Epithelial cell of proximal tubule (primary cell): Measurements from ENCODE around the gene HLF. TPM values are rescaled to one million over a fixed set of nuclear protein-coding genes. Genes with fewer than 3 reads are reported as not detected.

Source experiments
- DNase-seq: peaks from one replicate; pipeline ENCODE4 v3.0.0-alpha.2; 2011; ENCODE audit warnings: low read depth
- H3K4me3 ChIP-seq: 2 replicates; pipeline ENCODE4 v1.5.1; 2011; ENCODE audit warnings: low read depth, mild to moderate bottlenecking, low read length
- CTCF ChIP-seq: conservative IDR thresholded peaks from 2 replicates; pipeline ENCODE4 v1.5.1; 2012; ENCODE audit warnings: low read depth, mild to moderate bottlenecking, low read length
- total RNA-seq: library from RNA; depleted of rRNA; stranded (reverse); fragments of >200 nt; gene quantifications from 2 replicates; pipeline ENCODE4 v1.2.3, GENCODE V29; 2015

The HLF gene
- total RNA-seq, 1 donor from 2014 or later, result 0.75 TPM

DNA sequence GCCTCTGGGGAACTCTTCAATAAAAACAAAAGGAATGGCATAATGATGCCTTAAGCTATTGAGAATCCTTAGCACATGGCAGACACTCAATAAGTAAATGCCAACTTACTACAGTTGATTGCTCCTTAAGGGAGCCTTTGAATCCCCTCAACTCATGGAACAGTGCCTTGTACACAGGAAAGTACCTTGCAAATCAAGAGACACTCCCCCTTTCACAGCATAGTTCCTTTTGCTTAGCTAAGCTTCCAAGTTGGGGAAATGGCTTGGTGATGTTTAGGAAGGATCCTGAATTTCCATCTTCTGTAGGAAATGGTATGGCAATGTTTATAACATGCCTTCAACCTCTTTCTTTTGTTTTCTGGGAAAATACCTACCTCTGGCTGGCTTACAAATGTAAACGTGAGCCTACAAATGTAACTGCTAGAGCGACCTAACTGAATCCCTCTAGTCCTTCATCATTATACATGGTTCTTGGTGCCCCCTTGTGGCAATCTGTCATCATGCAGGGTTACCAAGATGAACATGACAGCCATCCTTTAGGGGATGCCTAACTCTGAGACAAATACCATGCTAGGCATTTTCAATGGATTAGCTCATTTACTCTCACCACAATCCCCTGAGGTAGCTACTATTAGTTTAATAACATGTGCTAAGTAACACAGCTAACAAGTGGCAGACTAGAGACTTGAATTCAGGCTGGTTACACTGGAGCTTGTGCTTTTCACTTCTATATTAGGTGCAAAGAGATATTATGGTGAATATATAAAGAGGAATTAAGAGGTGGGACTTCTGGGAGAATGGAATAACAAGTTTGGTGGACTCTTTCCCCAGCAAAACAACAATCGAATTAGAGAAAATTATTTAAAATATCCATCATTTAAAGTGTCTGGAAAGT, 91.9 kb downstream of the HLF start:
- H3K4me3 ChIP-seq, result no peak overlapping the region
- TF ChIP-seq CTCF, result peak; percentile 92

DNA sequence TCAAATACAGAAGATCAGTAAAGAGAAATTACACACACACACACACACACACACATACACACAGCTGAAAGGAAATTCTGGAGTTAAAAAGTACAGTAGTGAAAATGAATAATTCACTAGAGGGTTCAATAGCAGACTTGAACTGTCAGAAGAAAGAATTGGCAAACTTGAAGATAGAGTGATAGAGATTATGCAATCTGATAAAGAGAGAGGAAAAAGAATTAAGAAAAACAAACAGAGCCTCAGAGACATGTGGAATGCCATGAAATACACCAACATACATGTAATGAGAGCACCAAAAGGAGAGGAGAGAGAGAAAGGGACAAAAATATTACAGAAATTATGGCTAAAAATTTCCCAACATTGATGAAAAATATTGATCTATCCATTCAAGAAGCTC, 96.2 kb downstream of the HLF start:
- TF ChIP-seq CTCF, result no peak
- DNase-seq, result no peak
- H3K4me3 ChIP-seq, result no peak overlapping the region

More for the DNA sequence above, 91.9 kb downstream of the HLF start:
- DNase-seq, result peak; percentile 42

DNA sequence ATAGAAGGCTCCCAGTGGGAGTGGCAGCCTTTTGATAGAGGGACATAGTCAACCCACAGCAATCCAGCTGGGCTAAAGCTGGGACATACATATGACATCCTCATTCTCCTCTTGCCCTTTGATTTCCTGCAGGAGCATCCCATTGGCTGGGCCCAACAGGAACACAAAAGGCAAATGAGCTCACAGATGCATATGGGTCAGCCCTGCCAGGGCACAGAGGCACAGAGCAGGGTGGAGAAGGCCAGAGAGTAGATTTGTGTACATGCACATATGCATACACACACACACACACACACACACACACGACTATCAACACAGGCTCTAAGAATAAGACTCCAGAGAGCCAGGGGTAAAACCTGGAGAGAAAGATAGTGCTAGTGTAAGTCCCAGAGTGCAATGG, 98.3 kb downstream of the HLF start:
- H3K4me3 ChIP-seq, result no peak overlapping the region
- no peak for TF ChIP-seq CTCF
- DNase-seq, result no peak

DNA sequence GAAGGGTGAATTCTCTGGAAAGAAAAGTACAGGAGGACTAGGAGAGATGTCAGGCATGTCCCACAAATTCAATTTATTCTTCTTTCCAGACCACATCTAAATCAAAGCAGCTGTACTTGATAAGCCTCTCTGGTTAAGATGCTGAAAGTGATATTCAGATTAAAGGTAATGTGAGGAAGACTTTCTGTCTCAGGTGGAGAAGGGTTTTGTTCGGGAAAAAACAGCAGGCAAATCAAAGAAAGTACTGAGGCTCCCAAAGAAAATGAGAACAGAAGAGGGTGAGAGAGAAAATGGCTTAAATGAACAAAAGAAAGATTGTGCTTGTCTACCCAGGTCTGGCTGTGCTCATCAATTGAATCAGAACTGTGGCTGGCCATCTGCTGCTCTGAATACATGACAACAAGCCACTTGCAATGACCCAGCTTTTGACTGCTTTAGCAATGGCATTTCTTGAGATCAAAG, 101.3 kb downstream of the HLF start:
- DNase-seq, result no peak
- no peak overlapping the region for H3K4me3 ChIP-seq
- no peak for TF ChIP-seq CTCF

GRCh38 chr17:55368706-55369105, 103.9 kb downstream of the HLF start:
- TF ChIP-seq CTCF, result no peak
- no peak for DNase-seq
- H3K4me3 ChIP-seq, result no peak overlapping the region

Other genes with a start within 250 kb of the HLF start
- 26.6 and 34.3 TPM in 2 replicates for gene MMD, start 156.9 kb downstream of the HLF start, total RNA-seq
- not detected in 2 replicates for gene SMIM36, start 246.5 kb downstream of the HLF start, total RNA-seq